GM21717 (cell line): Measurements from ENCODE around the gene SULT1A1.

ENCODE experiments used
- ATAC-seq: cut with Tn5 transposase; IDR thresholded peaks from one replicate; pipeline ENCODE4 v1.9.1; 2021; ENCODE audit warnings: mild to moderate bottlenecking, moderate library complexity; ENCODE audit not compliant: unreplicated experiment

SULT1A1 gene

DNA sequence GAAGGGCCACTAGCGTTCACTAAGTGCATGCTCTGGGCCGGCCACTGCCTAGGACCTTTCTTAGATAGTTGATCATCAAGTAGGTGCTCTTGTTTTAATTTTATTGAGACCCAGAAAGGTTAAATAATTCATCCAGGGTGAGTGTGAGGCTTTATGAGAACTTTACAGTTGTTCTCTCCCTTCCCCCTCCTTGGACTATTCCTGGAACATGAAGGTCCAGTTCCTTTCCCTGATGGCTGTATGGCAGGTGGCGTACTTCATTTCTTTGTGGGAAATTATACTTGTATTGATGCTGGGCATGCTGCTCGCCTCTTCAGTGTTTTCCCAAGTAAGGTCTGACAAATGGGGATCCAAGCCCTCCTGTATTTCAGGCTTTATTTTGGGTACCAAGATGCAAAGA lies 47.6 kb downstream of the SULT1A1 start:
- ATAC-seq, result no peak

DNA sequence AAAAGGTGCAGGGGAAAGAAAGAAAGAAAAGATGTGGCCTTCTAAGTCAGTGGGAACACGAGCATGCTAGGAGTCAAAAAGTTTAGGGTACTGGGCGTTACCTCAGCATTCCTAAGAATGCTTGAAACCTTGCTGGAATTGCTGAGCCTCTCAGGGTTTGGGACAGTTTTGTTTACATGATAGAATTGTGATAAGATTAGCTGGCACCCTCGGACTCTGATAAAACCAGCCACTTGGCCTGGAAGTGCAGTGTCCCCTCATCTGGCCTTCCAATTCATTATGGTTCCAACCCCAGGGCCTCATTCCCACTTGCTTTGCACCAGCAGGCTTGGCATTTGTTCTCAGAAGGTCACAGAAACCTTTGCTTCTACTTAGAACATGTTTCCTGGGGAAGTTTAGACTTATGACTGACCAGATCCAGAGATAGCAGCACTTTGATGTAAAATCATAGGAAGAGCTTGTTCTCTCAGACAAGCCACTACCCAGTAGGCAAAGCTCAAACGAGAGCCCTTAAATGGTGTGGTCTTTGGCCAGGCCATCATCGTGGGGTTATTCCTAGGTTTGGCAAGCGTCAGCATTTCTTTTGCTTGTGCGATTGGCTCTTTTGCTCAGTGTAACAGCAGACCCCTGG lies 48.2 kb downstream of the SULT1A1 start:
- no peak for ATAC-seq

DNA sequence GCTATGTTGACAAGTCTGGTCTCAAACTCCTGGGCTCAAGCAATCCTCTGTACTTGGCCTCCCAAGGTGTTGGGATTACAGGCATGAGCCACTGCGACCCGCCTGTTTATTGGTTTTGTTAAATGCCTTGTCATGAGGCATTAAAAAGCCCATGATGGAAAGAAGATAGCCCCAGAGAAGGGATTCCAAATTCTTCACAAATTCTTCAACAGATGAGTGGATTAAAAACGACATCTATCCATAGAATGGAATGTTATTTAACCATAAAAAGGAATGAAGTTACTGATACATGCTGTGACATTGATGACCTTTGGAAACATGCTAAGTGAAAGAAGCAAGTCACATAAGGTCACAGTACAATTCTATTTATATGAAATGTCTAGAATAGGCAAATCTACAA lies 51.4 kb downstream of the SULT1A1 start:
- no peak for ATAC-seq

DNA sequence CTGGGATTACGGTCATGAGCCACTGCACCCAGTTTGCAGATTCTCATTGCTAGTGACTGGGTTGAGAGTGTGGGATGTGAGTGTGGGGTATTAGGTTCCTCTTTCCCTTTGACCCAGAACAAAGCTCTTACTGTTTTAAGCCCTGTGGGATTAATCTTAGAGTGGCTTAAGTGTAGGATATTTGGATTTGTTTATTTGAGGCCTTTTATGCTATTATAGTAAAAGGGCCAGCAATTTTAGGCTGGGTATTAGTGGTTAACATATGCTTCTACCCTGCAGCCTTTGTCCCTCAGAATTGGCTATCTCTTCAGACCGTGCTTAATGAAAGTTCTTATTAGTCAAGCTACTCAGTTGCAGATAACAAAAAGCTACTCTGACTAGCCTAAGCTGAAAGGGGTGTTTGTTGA lies 52.9 kb downstream of the SULT1A1 start:
- no peak for ATAC-seq

DNA sequence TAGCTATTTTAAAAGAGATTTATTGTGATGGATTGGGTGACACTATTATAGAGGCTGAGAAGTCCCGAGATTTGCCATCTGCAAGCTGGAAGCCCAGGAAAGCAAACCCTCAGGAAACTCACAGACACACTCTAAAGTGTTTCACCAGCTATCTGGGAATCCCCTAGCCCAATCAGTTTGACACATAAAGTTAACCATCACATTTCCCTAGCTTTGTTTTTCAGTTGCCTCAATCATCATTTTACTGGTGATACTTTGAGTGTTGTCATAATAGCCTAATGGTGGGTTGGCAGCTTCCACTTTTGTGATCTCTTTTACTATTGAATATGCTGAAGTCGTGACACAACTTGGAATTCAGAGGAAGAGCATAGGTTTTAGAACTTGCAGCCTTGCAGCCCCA lies 54.3 kb downstream of the SULT1A1 start:
- no peak for ATAC-seq
